ENCODE data around the gene MDM2.
"Not testable (repeated sequence)": the region's sequence is repeated elsewhere in the genome, so short reads cannot be mapped to it uniquely, and the experiment has no call there.

Gene MDM2

GRCh38 chr12:68807274-68807575 lies 752 bp upstream of the MDM2 start:
- not testable (repeated sequence) for H3K27me3 ChIP-seq (ENCODE audit: control insufficient read depth, insufficient read depth, low read length); H3K9me3 ChIP-seq (ENCODE audit: control insufficient read depth, insufficient read depth, low read length)
- H3K4me3 ChIP-seq (ENCODE audit: low read depth, low read length): peak overlapping the region; percentile 82
- H3K27ac ChIP-seq (ENCODE audit: low read depth, low read length): peak overlapping the region; percentile 100
- H3K36me3 ChIP-seq (ENCODE audit: control insufficient read depth, insufficient read depth, low read length): peaks cover 27% of the 10 kb centered on the region
- H3K4me1 ChIP-seq (ENCODE audit: control insufficient read depth, insufficient read depth, low read length): peaks cover 21% of the 10 kb centered on the region
- peak overlapping the region; percentile 40; the same call in 1 of the 2 replicates for H3K9ac ChIP-seq (ENCODE audit: low read depth, low read length)

GRCh38 chr12:68808388-68809189 lies 612 bp downstream of the MDM2 start:
- Histone ChIP-seq H3K36me3 (ENCODE audit: control insufficient read depth, insufficient read depth, low read length) (peaks cover 40% of the 10 kb centered on the region), H3K27me3 (ENCODE audit: control insufficient read depth, insufficient read depth, low read length) (no peaks in the 10 kb centered on the region), H3K4me1 (ENCODE audit: control insufficient read depth, insufficient read depth, low read length) (peaks cover 21% of the 10 kb centered on the region), H3K9me3 (ENCODE audit: control insufficient read depth, insufficient read depth, low read length) (no peaks in the 10 kb centered on the region), H3K9ac (ENCODE audit: low read depth, low read length) (peak overlapping the region; percentile 100), H3K4me3 (ENCODE audit: low read depth, low read length) (peak overlapping the region; percentile 82), H3K27ac (ENCODE audit: low read depth, low read length) (peak overlapping the region; percentile 100)

- H3K36me3 ChIP-seq (ENCODE audit: control insufficient read depth, insufficient read depth, low read length): peaks cover 48% of the 10 kb centered on the region
Observed at GRCh38 chr12:68809190-68810026, 1.4 kb downstream of the MDM2 start.

GRCh38 chr12:68810027-68810389 lies 2.0 kb downstream of the MDM2 start:
- H3K27ac ChIP-seq (ENCODE audit: low read depth, low read length); H3K9ac ChIP-seq (ENCODE audit: low read depth, low read length); H3K27me3 ChIP-seq (ENCODE audit: control insufficient read depth, insufficient read depth, low read length); H3K9me3 ChIP-seq (ENCODE audit: control insufficient read depth, insufficient read depth, low read length): not testable (repeated sequence)
- peak overlapping the region; percentile 82 for H3K4me3 ChIP-seq (ENCODE audit: low read depth, low read length)
- peaks cover 15% of the 10 kb centered on the region for H3K4me1 ChIP-seq (ENCODE audit: control insufficient read depth, insufficient read depth, low read length)
- H3K36me3 ChIP-seq (ENCODE audit: control insufficient read depth, insufficient read depth, low read length): peaks cover 54% of the 10 kb centered on the region

More at GRCh38 chr12:68809190-68810026, 1.4 kb downstream of the MDM2 start:
- Histone ChIP-seq H3K4me1 (ENCODE audit: control insufficient read depth, insufficient read depth, low read length) (peaks cover 21% of the 10 kb centered on the region), H3K9me3 (ENCODE audit: control insufficient read depth, insufficient read depth, low read length) (no peaks in the 10 kb centered on the region), H3K4me3 (ENCODE audit: low read depth, low read length) (peak overlapping the region; percentile 82), H3K9ac (ENCODE audit: low read depth, low read length) (peak overlapping the region; percentile 84), H3K27ac (ENCODE audit: low read depth, low read length) (peak overlapping the region; percentile 100), H3K27me3 (ENCODE audit: control insufficient read depth, insufficient read depth, low read length) (no peaks in the 10 kb centered on the region)

- H3K4me3 ChIP-seq (ENCODE audit: low read depth, low read length): peak overlapping the region; percentile 41; the same call in 1 of the 2 replicates
- H3K9ac ChIP-seq (ENCODE audit: low read depth, low read length); H3K27ac ChIP-seq (ENCODE audit: low read depth, low read length); H3K27me3 ChIP-seq (ENCODE audit: control insufficient read depth, insufficient read depth, low read length); H3K4me1 ChIP-seq (ENCODE audit: control insufficient read depth, insufficient read depth, low read length); H3K9me3 ChIP-seq (ENCODE audit: control insufficient read depth, insufficient read depth, low read length): not testable (repeated sequence)
- peaks cover 70% of the 10 kb centered on the region for H3K36me3 ChIP-seq (ENCODE audit: control insufficient read depth, insufficient read depth, low read length)
Observed at GRCh38 chr12:68811573-68811972, 3.6 kb downstream of the MDM2 start.

- Histone ChIP-seq H3K9ac (ENCODE audit: low read depth, low read length) (peak overlapping the region; percentile 5; the same call in 1 of the 2 replicates), H3K27ac (ENCODE audit: low read depth, low read length) (no peak overlapping the region), H3K27me3 (ENCODE audit: control insufficient read depth, insufficient read depth, low read length) (no peaks in the 10 kb centered on the region), H3K4me1 (ENCODE audit: control insufficient read depth, insufficient read depth, low read length) (no peaks in the 10 kb centered on the region), H3K4me3 (ENCODE audit: low read depth, low read length) (peak overlapping the region; percentile 11), H3K36me3 (ENCODE audit: control insufficient read depth, insufficient read depth, low read length) (peaks cover 78% of the 10 kb centered on the region), H3K9me3 (ENCODE audit: control insufficient read depth, insufficient read depth, low read length) (no peaks in the 10 kb centered on the region)
Observed at GRCh38 chr12:68812553-68813241, 4.7 kb downstream of the MDM2 start.

- H3K4me1 ChIP-seq (ENCODE audit: control insufficient read depth, insufficient read depth, low read length): no peaks in the 10 kb centered on the region
- H3K9me3 ChIP-seq (ENCODE audit: control insufficient read depth, insufficient read depth, low read length): no peaks in the 10 kb centered on the region
- no peaks in the 10 kb centered on the region for H3K27me3 ChIP-seq (ENCODE audit: control insufficient read depth, insufficient read depth, low read length)
- no peak overlapping the region for H3K4me3 ChIP-seq (ENCODE audit: low read depth, low read length)
- no peak overlapping the region for H3K27ac ChIP-seq (ENCODE audit: low read depth, low read length)
- peaks cover 84% of the 10 kb centered on the region for H3K36me3 ChIP-seq (ENCODE audit: control insufficient read depth, insufficient read depth, low read length)
- no peak overlapping the region for H3K9ac ChIP-seq (ENCODE audit: low read depth, low read length)
Observed at GRCh38 chr12:68813242-68813593, 5.2 kb downstream of the MDM2 start.

- no peak overlapping the region for H3K9ac ChIP-seq (ENCODE audit: low read depth, low read length)
- no peak overlapping the region for H3K27ac ChIP-seq (ENCODE audit: low read depth, low read length)
- no peaks in the 10 kb centered on the region for H3K27me3 ChIP-seq (ENCODE audit: control insufficient read depth, insufficient read depth, low read length)
- H3K9me3 ChIP-seq (ENCODE audit: control insufficient read depth, insufficient read depth, low read length): no peaks in the 10 kb centered on the region
- H3K4me3 ChIP-seq (ENCODE audit: low read depth, low read length): no peak overlapping the region
- H3K36me3 ChIP-seq (ENCODE audit: control insufficient read depth, insufficient read depth, low read length): peaks cover 92% of the 10 kb centered on the region
- no peaks in the 10 kb centered on the region for H3K4me1 ChIP-seq (ENCODE audit: control insufficient read depth, insufficient read depth, low read length)
Observed at GRCh38 chr12:68814490-68815231, 6.7 kb downstream of the MDM2 start.

- Histone ChIP-seq H3K27ac (ENCODE audit: low read depth, low read length) (no peak overlapping the region), H3K4me3 (ENCODE audit: low read depth, low read length) (no peak overlapping the region), H3K27me3 (ENCODE audit: control insufficient read depth, insufficient read depth, low read length) (no peaks in the 10 kb centered on the region), H3K9me3 (ENCODE audit: control insufficient read depth, insufficient read depth, low read length) (no peaks in the 10 kb centered on the region), H3K4me1 (ENCODE audit: control insufficient read depth, insufficient read depth, low read length) (no peaks in the 10 kb centered on the region), H3K9ac (ENCODE audit: low read depth, low read length) (no peak overlapping the region), H3K36me3 (ENCODE audit: control insufficient read depth, insufficient read depth, low read length) (peaks cover 93% of the 10 kb centered on the region)
Observed at GRCh38 chr12:68815232-68815927, 7.4 kb downstream of the MDM2 start.

Data from HUES48 (cell line).